ENCODE measurements around the gene CPT1B. TPM values are rescaled to one million over a fixed set of nuclear protein-coding genes. Genes with fewer than 3 reads are reported as not detected.

The CPT1B gene
- total RNA-seq, 1 donor from 2014 or later: 3.4 TPM

- DNase-seq (ENCODE audit: low read depth) (peak; percentile 68), FAIRE-seq (no peak)
- H3K36me3 ChIP-seq (ENCODE audit: control insufficient read depth, insufficient read depth, low read length): no peaks in the 10 kb centered on the region
- H3K4me3 ChIP-seq (ENCODE audit: low read depth, low read length): no peak overlapping the region
- no peaks in the 10 kb centered on the region for H3K27me3 ChIP-seq (ENCODE audit: control insufficient read depth, insufficient read depth, low read length)
- TF ChIP-seq CTCF (IDR thresholded peaks at IDR 0.05; ENCODE audit: insufficient read depth, low read length, severe bottlenecking): no peak
These were observed 18.2 kb downstream of the CPT1B start for GRCh38 chr22:50560034-50560433.

DNA sequence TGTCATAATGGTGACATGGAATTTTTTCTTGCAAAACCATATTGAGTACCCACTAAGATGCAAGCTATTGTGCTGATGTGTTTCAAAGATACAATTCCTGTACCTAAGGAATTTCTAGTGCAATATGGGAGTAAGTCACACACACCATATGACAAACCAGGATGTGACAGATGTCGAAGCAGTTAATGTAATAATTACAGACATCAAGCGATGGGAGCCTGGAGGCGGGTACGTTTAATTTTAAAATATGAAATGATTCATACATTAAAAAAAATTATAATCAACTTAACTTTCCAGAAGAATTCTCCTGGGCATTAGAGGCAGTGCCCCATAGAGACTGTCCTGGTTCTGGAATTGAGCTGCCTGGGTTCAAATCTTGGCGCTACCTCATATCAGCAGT, 21.5 kb downstream of the CPT1B start:
- H3K36me3 ChIP-seq (ENCODE audit: control insufficient read depth, insufficient read depth, low read length): no peaks in the 10 kb centered on the region
- no peak overlapping the region for H3K4me3 ChIP-seq (ENCODE audit: low read depth, low read length)
- FAIRE-seq: no peak
- H3K27me3 ChIP-seq (ENCODE audit: control insufficient read depth, insufficient read depth, low read length): no peaks in the 10 kb centered on the region
- no peak for TF ChIP-seq CTCF (IDR thresholded peaks at IDR 0.05; ENCODE audit: insufficient read depth, low read length, severe bottlenecking)
- DNase-seq (ENCODE audit: low read depth): no peak

DNA sequence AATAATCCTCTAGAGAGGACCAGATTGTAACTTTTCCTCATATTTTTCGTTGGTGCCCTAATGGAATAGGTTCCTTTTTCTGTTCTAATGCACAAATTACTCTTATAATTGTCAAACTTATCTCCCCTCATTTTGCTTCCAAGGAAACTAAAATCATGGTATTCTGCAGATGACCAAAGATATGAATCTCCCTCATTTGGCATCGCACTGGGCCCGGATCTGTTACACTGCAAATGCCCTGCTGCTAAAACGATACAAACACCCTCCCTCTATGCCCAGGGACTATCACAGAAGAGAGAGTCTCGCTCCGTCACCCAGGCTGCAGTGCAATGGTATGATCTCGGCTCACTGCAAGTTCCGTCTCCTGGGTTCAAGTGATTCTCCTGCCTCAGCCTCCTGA, 24.9 kb downstream of the CPT1B start:
- H3K27me3 ChIP-seq (ENCODE audit: control insufficient read depth, insufficient read depth, low read length): no peaks in the 10 kb centered on the region
- no peak for DNase-seq (ENCODE audit: low read depth)
- H3K4me3 ChIP-seq (ENCODE audit: low read depth, low read length): no peak overlapping the region
- no peaks in the 10 kb centered on the region for H3K36me3 ChIP-seq (ENCODE audit: control insufficient read depth, insufficient read depth, low read length)
- TF ChIP-seq CTCF (IDR thresholded peaks at IDR 0.05; ENCODE audit: insufficient read depth, low read length, severe bottlenecking): no peak
- FAIRE-seq: no peak

- FAIRE-seq (no peak), DNase-seq (ENCODE audit: low read depth) (no peak)
- no peak for TF ChIP-seq CTCF (IDR thresholded peaks at IDR 0.05; ENCODE audit: insufficient read depth, low read length, severe bottlenecking)
- Histone ChIP-seq H3K36me3 (ENCODE audit: control insufficient read depth, insufficient read depth, low read length) (no peaks in the 10 kb centered on the region), H3K27me3 (ENCODE audit: control insufficient read depth, insufficient read depth, low read length) (peaks cover 3% of the 10 kb centered on the region), H3K4me3 (ENCODE audit: low read depth, low read length) (no peak overlapping the region)
These were observed 27.0 kb downstream of the CPT1B start for GRCh38 chr22:50551160-50551752.

- TF ChIP-seq CTCF (IDR thresholded peaks at IDR 0.05; ENCODE audit: insufficient read depth, low read length, severe bottlenecking): no peak
- no peaks in the 10 kb centered on the region for H3K36me3 ChIP-seq (ENCODE audit: control insufficient read depth, insufficient read depth, low read length)
- DNase-seq (ENCODE audit: low read depth) (no peak), FAIRE-seq (no peak)
- H3K27me3 ChIP-seq (ENCODE audit: control insufficient read depth, insufficient read depth, low read length): peaks cover 3% of the 10 kb centered on the region
- H3K4me3 ChIP-seq (ENCODE audit: low read depth, low read length): no peak overlapping the region
These were observed 27.8 kb downstream of the CPT1B start for GRCh38 chr22:50550395-50550794.

Data from bronchial epithelial cell (primary cell).